Fibroblast of lung (primary cell): ENCODE data around the gene POC1B.

ENCODE experiments used
- CTCF ChIP-seq, 2 donors: IDR thresholded peaks in 1 of 2; conservative IDR thresholded peaks in 1 of 2; 1 replicate in 1 of 2; 2 replicates in 1 of 2; pipeline ENCODE4 v1.5.1; 2011 to 2012; ENCODE audit warnings: low read length in 2 of 2, control low read depth in 1 of 2, inconsistent platforms in 1 of 2, low read depth in 1 of 2, mild to moderate bottlenecking in 1 of 2
- EZH2 ChIP-seq: IDR thresholded peaks from 2 replicates; pipeline ENCODE4 v1.5.1; 2012; ENCODE audit warnings: low read length, control low read depth, mild to moderate bottlenecking; ENCODE audit errors: missing control alignments

- TF ChIP-seq EZH2: no peak
- peak; percentile 65 to 67 for TF ChIP-seq CTCF (conservative IDR thresholded peaks at IDR 0.05 in 1 of 2, IDR thresholded peaks at IDR 0.05 in 1 of 2; ENCODE audit: low read depth in 1 of 2, low read length in 2 of 2)
Measured at GRCh38 chr12:89524541-89525304, 1.1 kb downstream of the POC1B start, which contains the start of gene GALNT4.
